Loucy (cell line): ENCODE measurements around the gene TMEM38B.

Source experiments
- H2AFZ ChIP-seq: fragments of 200-600 bp; sonication (generic); 2 replicates; pipeline ENCODE4 v1.6.0; 2016; ENCODE audit warnings: antibody characterized with exemption, mild to moderate bottlenecking, low read length, moderate library complexity
- H3F3A ChIP-seq: fragments of 200-600 bp; 2 replicates; pipeline ENCODE4 v1.6.0; 2016; ENCODE audit warnings: antibody characterized with exemption, low read depth, mild to moderate bottlenecking
- H3K27me3 ChIP-seq: fragments of 200-600 bp; sonication (generic); 2 replicates; pipeline ENCODE4 v1.6.1; 2014; ENCODE audit warnings: low read length, mild to moderate bottlenecking; ENCODE audit not compliant: insufficient read depth, poor library complexity, severe bottlenecking
- H3K36me3 ChIP-seq: fragments of 200-600 bp; sonication (generic); 2 replicates; pipeline ENCODE4 v1.6.1; 2016; ENCODE audit warnings: low read length; ENCODE audit not compliant: insufficient read depth
- H3K4me1 ChIP-seq: fragments of 200-600 bp; sonication (generic); 2 replicates; pipeline ENCODE4 v1.5.1; 2014; ENCODE audit warnings: low read length, mild to moderate bottlenecking; ENCODE audit not compliant: insufficient read depth, poor library complexity, severe bottlenecking
- H3K4me2 ChIP-seq: fragments of 200-600 bp; sonication (generic); 2 replicates; pipeline ENCODE4 v1.6.0; 2014; ENCODE audit warnings: antibody characterized with exemption, low read length, low read depth, mild to moderate bottlenecking; ENCODE audit not compliant: poor library complexity, severe bottlenecking
- H3K4me3 ChIP-seq: fragments of 200-600 bp; sonication (generic); 2 replicates; pipeline ENCODE4 v1.5.1; 2014; ENCODE audit warnings: low read length, mild to moderate bottlenecking, mixed read lengths; ENCODE audit not compliant: poor library complexity, severe bottlenecking
- H3K79me2 ChIP-seq: fragments of 200-600 bp; sonication (generic); 2 replicates; pipeline ENCODE4 v1.6.1; 2014; ENCODE audit warnings: low read length; ENCODE audit not compliant: insufficient read depth
- H3K9ac ChIP-seq: fragments of 200-600 bp; sonication (generic); 2 replicates; pipeline ENCODE4 v1.6.0; 2014; ENCODE audit warnings: mild to moderate bottlenecking, low read depth, low read length, moderate library complexity; ENCODE audit not compliant: poor library complexity, severe bottlenecking
- H3K9me2 ChIP-seq: fragments of 200-600 bp; sonication (generic); replicated peaks from 2 replicates; pipeline ENCODE4 v1.6.1; 2016; ENCODE audit warnings: low read depth, low read length, mixed read lengths
- H3K9me3 ChIP-seq: fragments of 200-600 bp; sonication (generic); 2 replicates; pipeline ENCODE4 v1.6.1; 2014; ENCODE audit warnings: mild to moderate bottlenecking, antibody characterized with exemption, low read length, low read depth; ENCODE audit not compliant: insufficient read depth
- H4K20me1 ChIP-seq: fragments of 200-600 bp; sonication (generic); 2 replicates; pipeline ENCODE4 v1.6.0; 2014; ENCODE audit warnings: antibody characterized with exemption, low read length, mild to moderate bottlenecking; ENCODE audit not compliant: insufficient read depth, poor library complexity, severe bottlenecking
- CTCF ChIP-seq: fragments of 200-600 bp; sonication (generic); conservative IDR thresholded peaks from 2 replicates; pipeline ENCODE4 v1.5.1; 2014; ENCODE audit warnings: mild to moderate bottlenecking, antibody characterized with exemption, low read length
- EZH2phosphoT487 ChIP-seq: fragments of 200-600 bp; IDR thresholded peaks from 2 replicates; pipeline ENCODE4 v1.6.1; 2018; ENCODE audit warnings: antibody characterized with exemption, mild to moderate bottlenecking, moderate library complexity, borderline replicate concordance

Gene TMEM38B

DNA sequence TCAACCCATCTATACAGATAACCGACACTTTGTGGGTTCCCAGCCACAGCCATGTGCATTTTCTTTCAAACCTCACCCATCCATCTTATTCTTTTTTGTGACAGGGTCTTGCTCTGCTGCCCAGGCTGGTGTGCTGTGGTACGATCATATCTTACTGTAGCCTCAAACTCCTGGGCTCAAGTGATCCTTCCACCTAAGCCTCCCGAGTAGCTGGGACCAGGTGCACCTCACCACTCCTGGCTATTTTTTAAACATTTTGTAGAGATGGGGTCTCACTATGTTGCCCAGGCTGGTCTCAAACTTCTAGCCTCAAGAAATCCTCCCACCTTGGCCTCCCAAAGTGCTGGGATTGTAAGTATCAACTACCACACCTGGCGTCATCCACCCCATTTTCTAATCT, 7.4 kb upstream of the TMEM38B start:
- no peak overlapping the region for H3K4me3 ChIP-seq
- H3K9me2 ChIP-seq: no peaks in the 10 kb centered on the region
- no peaks in the 10 kb centered on the region for H3K4me1 ChIP-seq
- no peaks in the 10 kb centered on the region for H3K9me3 ChIP-seq
- no peak overlapping the region for H3K9ac ChIP-seq
- H3K27me3 ChIP-seq: no peaks in the 10 kb centered on the region
- no peaks in the 10 kb centered on the region for H3K79me2 ChIP-seq
- no peaks in the 10 kb centered on the region for H3K36me3 ChIP-seq
- no peaks in the 10 kb centered on the region for H4K20me1 ChIP-seq
- no peaks in the 10 kb centered on the region for H3F3A ChIP-seq
- no peak overlapping the region for H2AFZ ChIP-seq
- TF ChIP-seq EZH2phosphoT487 (no peak), CTCF (no peak)
- H3K4me2 ChIP-seq: no peak overlapping the region

GRCh38 chr9:105690742-105691141, 3.6 kb upstream of the TMEM38B start:
- Histone ChIP-seq H3K9me3 (no peaks in the 10 kb centered on the region), H3K4me3 (no peak overlapping the region), H3K4me2 (no peak overlapping the region), H2AFZ (no peak overlapping the region), H3K9me2 (no peaks in the 10 kb centered on the region), H3K27me3 (no peaks in the 10 kb centered on the region), H3K9ac (no peak overlapping the region), H3K4me1 (peaks cover 11% of the 10 kb centered on the region), H3F3A (no peaks in the 10 kb centered on the region), H3K36me3 (no peaks in the 10 kb centered on the region), H4K20me1 (peaks cover 5% of the 10 kb centered on the region), H3K79me2 (peaks cover 9% of the 10 kb centered on the region)
- TF ChIP-seq CTCF: peak; percentile 45
- no peak for TF ChIP-seq EZH2phosphoT487

- no peaks in the 10 kb centered on the region for H3K27me3 ChIP-seq
- no peaks in the 10 kb centered on the region for H3K36me3 ChIP-seq
- H3K9me3 ChIP-seq: no peaks in the 10 kb centered on the region
- H2AFZ ChIP-seq: peak overlapping the region; percentile 94
- peaks cover 20% of the 10 kb centered on the region for H4K20me1 ChIP-seq
- no peaks in the 10 kb centered on the region for H3F3A ChIP-seq
- H3K9me2 ChIP-seq: no peaks in the 10 kb centered on the region
- H3K4me2 ChIP-seq: peak overlapping the region; percentile 97
- TF ChIP-seq CTCF (no peak), EZH2phosphoT487 (no peak)
- peak overlapping the region; percentile 71 for H3K9ac ChIP-seq
- H3K79me2 ChIP-seq: peaks cover 36% of the 10 kb centered on the region
- H3K4me3 ChIP-seq: peak overlapping the region; percentile 81
- H3K4me1 ChIP-seq: peaks cover 32% of the 10 kb centered on the region
Measured at GRCh38 chr9:105693435-105694189, 729 bp upstream of the TMEM38B start.
